Measurements from ENCODE around the gene LSM2.

Gene LSM2

DNA sequence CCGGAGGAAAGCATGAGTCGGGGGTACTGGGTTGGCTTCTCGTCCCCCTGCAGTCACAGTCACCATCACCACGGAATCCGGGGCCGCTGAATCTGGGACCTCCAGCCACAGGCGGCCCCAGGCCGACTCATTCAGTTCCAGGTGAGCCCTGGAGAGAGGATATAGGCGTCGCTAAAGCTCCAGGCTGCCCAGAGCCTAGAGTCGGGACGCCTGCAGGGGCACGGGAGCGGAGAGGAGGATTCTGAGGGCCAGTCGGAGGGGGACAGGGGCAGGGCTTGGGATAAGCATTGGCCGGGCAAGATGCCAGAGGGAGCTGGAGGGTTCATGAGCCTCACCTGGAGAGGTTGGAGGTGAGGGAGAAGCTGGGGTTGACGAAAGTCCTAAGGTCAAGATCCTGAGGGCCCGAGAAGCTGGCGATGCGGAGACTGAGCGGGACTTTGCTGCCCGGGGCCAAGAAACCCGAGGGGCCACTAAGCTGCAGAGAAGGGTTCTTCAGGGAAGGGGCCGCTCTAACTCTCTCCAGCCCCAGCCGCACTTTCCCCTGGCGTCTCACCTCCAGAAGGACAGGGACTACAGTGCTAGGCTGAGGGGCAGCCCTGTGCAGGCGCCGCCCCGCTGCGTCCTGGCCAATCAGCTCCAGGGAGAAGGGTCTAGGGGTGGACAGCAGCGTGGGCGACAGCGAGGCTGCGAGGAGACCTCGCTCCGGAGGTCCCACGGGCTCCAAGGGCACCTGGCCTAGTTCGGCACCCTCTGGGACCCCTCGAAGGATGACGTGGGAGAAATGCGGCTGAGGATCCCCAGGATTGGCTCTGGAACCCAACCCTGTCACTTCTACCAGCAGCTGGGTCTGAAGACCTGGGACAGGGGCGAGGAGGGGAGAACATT, 40.6 kb downstream of the LSM2 start:
- Histone ChIP-seq H3K27me3 (replicated peaks; ENCODE audit: insufficient read depth, low read length) (no peaks in the 10 kb centered on the region), H3K27ac (ENCODE audit: low read length) (no peak overlapping the region), H3K9me3 (replicated peaks; ENCODE audit: insufficient read depth, low read length) (no peaks in the 10 kb centered on the region), H3K9me2 (replicated peaks; ENCODE audit: insufficient read depth, low read length) (no peaks in the 10 kb centered on the region), H3K4me3 (ENCODE audit: low read length) (no peak overlapping the region), H3F3A (ENCODE audit: insufficient read depth, low read length) (peaks cover 3% of the 10 kb centered on the region; the same call in 1 of the 2 replicates), H2AFZ (ENCODE audit: low read length) (no peak overlapping the region), H3K79me2 (ENCODE audit: low read length) (no peaks in the 10 kb centered on the region), H3K4me1 (ENCODE audit: low read length) (peaks cover 16% of the 10 kb centered on the region), H4K20me1 (ENCODE audit: insufficient read depth, low read length) (no peaks in the 10 kb centered on the region), H3K36me3 (replicated peaks; ENCODE audit: insufficient read depth, low read length) (no peaks in the 10 kb centered on the region), H3K9ac (ENCODE audit: low read length) (no peak overlapping the region), H3K4me2 (ENCODE audit: low read depth, low read length) (no peak overlapping the region)
- DNase-seq, result no peak
- no peak for TF ChIP-seq CTCF (IDR thresholded peaks at IDR 0.05; ENCODE audit: low read length)
- TF ChIP-seq EZH2phosphoT487 (IDR thresholded peaks at IDR 0.05; ENCODE audit: low read length), result no peak
- TF ChIP-seq EZH2 (optimal IDR thresholded peaks at IDR 0.05; ENCODE audit: low read depth, low read length), result no peak

GRCh38 chr6:31765559-31765909, 41.2 kb downstream of the LSM2 start:
- H3K36me3 ChIP-seq (replicated peaks; ENCODE audit: insufficient read depth, low read length), result no peaks in the 10 kb centered on the region
- H3K79me2 ChIP-seq (ENCODE audit: low read length), result no peaks in the 10 kb centered on the region
- no peak overlapping the region for H3K27ac ChIP-seq (ENCODE audit: low read length)
- DNase-seq, result no peak
- no peak overlapping the region for H3K4me3 ChIP-seq (ENCODE audit: low read length)
- H2AFZ ChIP-seq (ENCODE audit: low read length), result no peak overlapping the region
- H3K9me3 ChIP-seq (replicated peaks; ENCODE audit: insufficient read depth, low read length), result no peaks in the 10 kb centered on the region
- no peak overlapping the region for H3K9ac ChIP-seq (ENCODE audit: low read length)
- no peaks in the 10 kb centered on the region for H4K20me1 ChIP-seq (ENCODE audit: insufficient read depth, low read length)
- no peaks in the 10 kb centered on the region; the same call in 1 of the 2 replicates for H3F3A ChIP-seq (ENCODE audit: insufficient read depth, low read length)
- H3K9me2 ChIP-seq (replicated peaks; ENCODE audit: insufficient read depth, low read length), result no peaks in the 10 kb centered on the region
- H3K4me1 ChIP-seq (ENCODE audit: low read length), result peaks cover 16% of the 10 kb centered on the region
- TF ChIP-seq EZH2phosphoT487 (IDR thresholded peaks at IDR 0.05; ENCODE audit: low read length) (no peak), EZH2 (optimal IDR thresholded peaks at IDR 0.05; ENCODE audit: low read depth, low read length) (no peak)
- H3K27me3 ChIP-seq (replicated peaks; ENCODE audit: insufficient read depth, low read length), result no peaks in the 10 kb centered on the region
- no peak overlapping the region for H3K4me2 ChIP-seq (ENCODE audit: low read depth, low read length)

DNA sequence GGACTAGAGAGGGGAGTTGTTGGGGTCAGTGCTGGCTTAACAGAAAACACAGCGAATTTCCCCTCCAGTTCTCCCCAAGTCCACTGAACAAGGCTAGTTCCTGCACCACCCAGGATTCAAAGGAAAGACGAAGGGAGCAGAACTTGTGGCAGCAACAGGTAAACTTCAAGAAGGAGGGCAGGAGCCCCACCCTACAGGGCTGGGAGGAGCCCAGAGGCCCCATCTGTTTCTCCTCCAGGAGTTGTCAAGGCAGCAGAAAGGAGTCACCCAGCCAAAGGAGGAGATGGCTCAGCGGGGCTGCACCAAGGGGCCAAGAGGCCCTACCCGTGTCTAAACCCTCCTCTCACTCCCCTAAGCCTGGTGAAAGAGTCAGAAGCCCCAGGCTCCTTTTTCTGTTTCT, 42.6 kb downstream of the LSM2 start:
- no peak for DNase-seq
- H3K4me2 ChIP-seq (ENCODE audit: low read depth, low read length), result peak overlapping the region; percentile 2; the same call in 1 of the 2 replicates
- no peaks in the 10 kb centered on the region for H3K27me3 ChIP-seq (replicated peaks; ENCODE audit: insufficient read depth, low read length)
- TF ChIP-seq CTCF (IDR thresholded peaks at IDR 0.05; ENCODE audit: low read length) (no peak), EZH2phosphoT487 (IDR thresholded peaks at IDR 0.05; ENCODE audit: low read length) (no peak), EZH2 (optimal IDR thresholded peaks at IDR 0.05; ENCODE audit: low read depth, low read length) (no peak)
- no peaks in the 10 kb centered on the region for H3K9me3 ChIP-seq (replicated peaks; ENCODE audit: insufficient read depth, low read length)
- no peaks in the 10 kb centered on the region for H4K20me1 ChIP-seq (ENCODE audit: insufficient read depth, low read length)
- no peaks in the 10 kb centered on the region for H3K9me2 ChIP-seq (replicated peaks; ENCODE audit: insufficient read depth, low read length)
- no peaks in the 10 kb centered on the region for H3K79me2 ChIP-seq (ENCODE audit: low read length)
- no peak overlapping the region for H2AFZ ChIP-seq (ENCODE audit: low read length)
- H3K4me3 ChIP-seq (ENCODE audit: low read length), result no peak overlapping the region
- H3K36me3 ChIP-seq (replicated peaks; ENCODE audit: insufficient read depth, low read length), result no peaks in the 10 kb centered on the region
- peaks cover 16% of the 10 kb centered on the region for H3K4me1 ChIP-seq (ENCODE audit: low read length)
- H3K27ac ChIP-seq (ENCODE audit: low read length), result peak overlapping the region; percentile 36; the same call in 1 of the 2 replicates
- H3K9ac ChIP-seq (ENCODE audit: low read length), result no peak overlapping the region; the same call in 1 of the 2 replicates
- no peaks in the 10 kb centered on the region; the same call in 1 of the 2 replicates for H3F3A ChIP-seq (ENCODE audit: insufficient read depth, low read length)

GRCh38 chr6:31763619-31763940, 43.2 kb downstream of the LSM2 start:
- no peaks in the 10 kb centered on the region for H4K20me1 ChIP-seq (ENCODE audit: insufficient read depth, low read length)
- H3K4me2 ChIP-seq (ENCODE audit: low read depth, low read length), result no peak overlapping the region
- H3K9me2 ChIP-seq (replicated peaks; ENCODE audit: insufficient read depth, low read length), result no peaks in the 10 kb centered on the region
- no peak overlapping the region for H3K9ac ChIP-seq (ENCODE audit: low read length)
- H2AFZ ChIP-seq (ENCODE audit: low read length), result no peak overlapping the region
- no peak overlapping the region for H3K4me3 ChIP-seq (ENCODE audit: low read length)
- H3K9me3 ChIP-seq (replicated peaks; ENCODE audit: insufficient read depth, low read length), result no peaks in the 10 kb centered on the region
- no peaks in the 10 kb centered on the region for H3K27me3 ChIP-seq (replicated peaks; ENCODE audit: insufficient read depth, low read length)
- H3K27ac ChIP-seq (ENCODE audit: low read length), result no peak overlapping the region
- H3F3A ChIP-seq (ENCODE audit: insufficient read depth, low read length), result no peaks in the 10 kb centered on the region; the same call in 1 of the 2 replicates
- H3K36me3 ChIP-seq (replicated peaks; ENCODE audit: insufficient read depth, low read length), result no peaks in the 10 kb centered on the region
- H3K4me1 ChIP-seq (ENCODE audit: low read length), result peaks cover 16% of the 10 kb centered on the region
- TF ChIP-seq EZH2 (optimal IDR thresholded peaks at IDR 0.05; ENCODE audit: low read depth, low read length) (no peak), CTCF (IDR thresholded peaks at IDR 0.05; ENCODE audit: low read length) (no peak), EZH2phosphoT487 (IDR thresholded peaks at IDR 0.05; ENCODE audit: low read length) (no peak)
- DNase-seq, result no peak
- no peaks in the 10 kb centered on the region for H3K79me2 ChIP-seq (ENCODE audit: low read length)
